ENCODE data around the gene TENT5A.

Gene TENT5A

GRCh38 chr6:81769824-81770223, 17.3 kb upstream of the TENT5A start:
- Histone ChIP-seq H3K27ac (ENCODE audit: low read depth, low read length) (no peak overlapping the region), H3K36me3 (ENCODE audit: insufficient read depth, low read length) (no peaks in the 10 kb centered on the region), H3K4me3 (ENCODE audit: low read depth in 1 of 2, low read length in 2 of 2) (no peak overlapping the region), H3K27me3 (ENCODE audit: control insufficient read depth in 1 of 2, insufficient read depth in 2 of 2, low read length in 2 of 2) (no peaks in the 10 kb centered on the region), H3K4me1 (ENCODE audit: insufficient read depth, low read length) (peaks cover 6% of the 10 kb centered on the region), H3K9ac (ENCODE audit: low read length) (no peak overlapping the region), H3K9me3 (ENCODE audit: low read length) (no peaks in the 10 kb centered on the region)

GRCh38 chr6:81768150-81768942, 15.9 kb upstream of the TENT5A start:
- Histone ChIP-seq H3K4me3 (ENCODE audit: low read depth in 1 of 2, low read length in 2 of 2) (no peak overlapping the region), H3K27me3 (ENCODE audit: control insufficient read depth in 1 of 2, insufficient read depth in 2 of 2, low read length in 2 of 2) (no peaks in the 10 kb centered on the region), H3K9me3 (ENCODE audit: low read length) (no peaks in the 10 kb centered on the region), H3K36me3 (ENCODE audit: insufficient read depth, low read length) (no peaks in the 10 kb centered on the region), H3K27ac (ENCODE audit: low read depth, low read length) (no peak overlapping the region), H3K4me1 (ENCODE audit: insufficient read depth, low read length) (peaks cover 6% of the 10 kb centered on the region), H3K9ac (ENCODE audit: low read length) (no peak overlapping the region)

- H3K4me3 ChIP-seq (ENCODE audit: low read depth in 1 of 2, low read length in 2 of 2): no peak overlapping the region
- no peak overlapping the region for H3K27ac ChIP-seq (ENCODE audit: low read depth, low read length)
- H3K9ac ChIP-seq (ENCODE audit: low read length): no peak overlapping the region
- H3K36me3 ChIP-seq (ENCODE audit: insufficient read depth, low read length): no peaks in the 10 kb centered on the region
- H3K4me1 ChIP-seq (ENCODE audit: insufficient read depth, low read length): peaks cover 9% of the 10 kb centered on the region
- no peaks in the 10 kb centered on the region for H3K27me3 ChIP-seq (ENCODE audit: control insufficient read depth in 1 of 2, insufficient read depth in 2 of 2, low read length in 2 of 2)
- no peaks in the 10 kb centered on the region for H3K9me3 ChIP-seq (ENCODE audit: low read length)
Measured at GRCh38 chr6:81767163-81767891, 14.8 kb upstream of the TENT5A start.

GRCh38 chr6:81766482-81767069, 14.1 kb upstream of the TENT5A start:
- H3K27me3 ChIP-seq (ENCODE audit: control insufficient read depth in 1 of 2, insufficient read depth in 2 of 2, low read length in 2 of 2): no peaks in the 10 kb centered on the region
- no peaks in the 10 kb centered on the region for H3K36me3 ChIP-seq (ENCODE audit: insufficient read depth, low read length)
- no peaks in the 10 kb centered on the region for H3K9me3 ChIP-seq (ENCODE audit: low read length)
- no peak overlapping the region for H3K4me3 ChIP-seq (ENCODE audit: low read depth in 1 of 2, low read length in 2 of 2)
- no peak overlapping the region for H3K27ac ChIP-seq (ENCODE audit: low read depth, low read length)
- no peak overlapping the region for H3K9ac ChIP-seq (ENCODE audit: low read length)
- peaks cover 11% of the 10 kb centered on the region for H3K4me1 ChIP-seq (ENCODE audit: insufficient read depth, low read length)

- Histone ChIP-seq H3K9me3 (ENCODE audit: low read length) (no peaks in the 10 kb centered on the region), H3K4me1 (ENCODE audit: insufficient read depth, low read length) (peaks cover 11% of the 10 kb centered on the region), H3K9ac (ENCODE audit: low read length) (no peak overlapping the region), H3K27ac (ENCODE audit: low read depth, low read length) (no peak overlapping the region), H3K4me3 (ENCODE audit: low read depth in 1 of 2, low read length in 2 of 2) (no peak overlapping the region), H3K36me3 (ENCODE audit: insufficient read depth, low read length) (no peaks in the 10 kb centered on the region), H3K27me3 (ENCODE audit: control insufficient read depth in 1 of 2, insufficient read depth in 2 of 2, low read length in 2 of 2) (no peaks in the 10 kb centered on the region)
Measured at GRCh38 chr6:81764531-81764930, 12.1 kb upstream of the TENT5A start.

GRCh38 chr6:81763968-81764367, 11.5 kb upstream of the TENT5A start:
- Histone ChIP-seq H3K27ac (ENCODE audit: low read depth, low read length) (no peak overlapping the region), H3K9me3 (ENCODE audit: low read length) (no peaks in the 10 kb centered on the region), H3K36me3 (ENCODE audit: insufficient read depth, low read length) (no peaks in the 10 kb centered on the region), H3K9ac (ENCODE audit: low read length) (no peak overlapping the region), H3K4me3 (ENCODE audit: low read depth in 1 of 2, low read length in 2 of 2) (no peak overlapping the region), H3K4me1 (ENCODE audit: insufficient read depth, low read length) (peaks cover 11% of the 10 kb centered on the region), H3K27me3 (ENCODE audit: control insufficient read depth in 1 of 2, insufficient read depth in 2 of 2, low read length in 2 of 2) (no peaks in the 10 kb centered on the region)

GRCh38 chr6:81763051-81763450, 10.6 kb upstream of the TENT5A start:
- Histone ChIP-seq H3K9ac (ENCODE audit: low read length) (no peak overlapping the region), H3K36me3 (ENCODE audit: insufficient read depth, low read length) (no peaks in the 10 kb centered on the region), H3K9me3 (ENCODE audit: low read length) (no peaks in the 10 kb centered on the region), H3K27ac (ENCODE audit: low read depth, low read length) (no peak overlapping the region), H3K27me3 (ENCODE audit: control insufficient read depth in 1 of 2, insufficient read depth in 2 of 2, low read length in 2 of 2) (no peaks in the 10 kb centered on the region), H3K4me1 (ENCODE audit: insufficient read depth, low read length) (peaks cover 11% of the 10 kb centered on the region), H3K4me3 (ENCODE audit: low read depth in 1 of 2, low read length in 2 of 2) (no peak overlapping the region)

GRCh38 chr6:81762606-81763005, 10.1 kb upstream of the TENT5A start:
- H3K27me3 ChIP-seq (ENCODE audit: control insufficient read depth in 1 of 2, insufficient read depth in 2 of 2, low read length in 2 of 2): no peaks in the 10 kb centered on the region
- H3K9ac ChIP-seq (ENCODE audit: low read length): no peak overlapping the region
- peaks cover 11% of the 10 kb centered on the region for H3K4me1 ChIP-seq (ENCODE audit: insufficient read depth, low read length)
- no peak overlapping the region for H3K4me3 ChIP-seq (ENCODE audit: low read depth in 1 of 2, low read length in 2 of 2)
- no peaks in the 10 kb centered on the region for H3K36me3 ChIP-seq (ENCODE audit: insufficient read depth, low read length)
- H3K27ac ChIP-seq (ENCODE audit: low read depth, low read length): no peak overlapping the region
- H3K9me3 ChIP-seq (ENCODE audit: low read length): no peaks in the 10 kb centered on the region

- peaks cover 10% of the 10 kb centered on the region for H3K4me1 ChIP-seq (ENCODE audit: insufficient read depth, low read length)
- no peak overlapping the region for H3K9ac ChIP-seq (ENCODE audit: low read length)
- H3K36me3 ChIP-seq (ENCODE audit: insufficient read depth, low read length): no peaks in the 10 kb centered on the region
- H3K9me3 ChIP-seq (ENCODE audit: low read length): no peaks in the 10 kb centered on the region
- H3K27ac ChIP-seq (ENCODE audit: low read depth, low read length): no peak overlapping the region
- no peak overlapping the region for H3K4me3 ChIP-seq (ENCODE audit: low read depth in 1 of 2, low read length in 2 of 2)
- no peaks in the 10 kb centered on the region for H3K27me3 ChIP-seq (ENCODE audit: control insufficient read depth in 1 of 2, insufficient read depth in 2 of 2, low read length in 2 of 2)
Measured at GRCh38 chr6:81762132-81762531, 9.7 kb upstream of the TENT5A start.

- Histone ChIP-seq H3K4me3 (ENCODE audit: low read depth in 1 of 2, low read length in 2 of 2) (no peak overlapping the region), H3K4me1 (ENCODE audit: insufficient read depth, low read length) (peaks cover 5% of the 10 kb centered on the region), H3K27ac (ENCODE audit: low read depth, low read length) (no peak overlapping the region), H3K9ac (ENCODE audit: low read length) (no peak overlapping the region), H3K36me3 (ENCODE audit: insufficient read depth, low read length) (no peaks in the 10 kb centered on the region), H3K27me3 (ENCODE audit: control insufficient read depth in 1 of 2, insufficient read depth in 2 of 2, low read length in 2 of 2) (no peaks in the 10 kb centered on the region), H3K9me3 (ENCODE audit: low read length) (no peaks in the 10 kb centered on the region)
Measured at GRCh38 chr6:81761197-81761596, 8.7 kb upstream of the TENT5A start.

GRCh38 chr6:81759782-81760181, 7.3 kb upstream of the TENT5A start:
- Histone ChIP-seq H3K27me3 (ENCODE audit: control insufficient read depth in 1 of 2, insufficient read depth in 2 of 2, low read length in 2 of 2) (no peaks in the 10 kb centered on the region), H3K4me1 (ENCODE audit: insufficient read depth, low read length) (peaks cover 5% of the 10 kb centered on the region), H3K9me3 (ENCODE audit: low read length) (no peaks in the 10 kb centered on the region), H3K36me3 (ENCODE audit: insufficient read depth, low read length) (no peaks in the 10 kb centered on the region), H3K4me3 (ENCODE audit: low read depth in 1 of 2, low read length in 2 of 2) (no peak overlapping the region), H3K9ac (ENCODE audit: low read length) (no peak overlapping the region), H3K27ac (ENCODE audit: low read depth, low read length) (no peak overlapping the region)

Measured in muscle layer of colon (tissue), 2 donors.